Duodenal mucosa (tissue), 2 donors: Measurements from ENCODE around the gene DCAF5.

Source experiments
- H3K27ac ChIP-seq: one replicate; pipeline ENCODE4 v1.7.0; 2013; ENCODE audit warnings: low read depth, low read length
- H3K27me3 ChIP-seq, 2 donors: one replicate each; pipeline ENCODE4 v1.7.0; 2013; ENCODE audit warnings: low read length in 2 of 2, control low read depth in 1 of 2; ENCODE audit not compliant: insufficient read depth in 2 of 2, control insufficient read depth in 1 of 2
- H3K36me3 ChIP-seq, 2 donors: one replicate each; pipeline ENCODE4 v1.7.0; 2013; ENCODE audit warnings: low read length in 2 of 2, control low read depth in 1 of 2; ENCODE audit not compliant: insufficient read depth in 2 of 2, control insufficient read depth in 1 of 2
- H3K4me1 ChIP-seq, 2 donors: one replicate each; pipeline ENCODE4 v1.7.0; 2013; ENCODE audit warnings: low read length in 2 of 2, control low read depth in 1 of 2; ENCODE audit not compliant: insufficient read depth in 2 of 2, control insufficient read depth in 1 of 2
- H3K4me3 ChIP-seq, 2 donors: one replicate each; pipeline ENCODE4 v1.7.0; 2013; ENCODE audit warnings: low read length in 2 of 2, low read depth in 1 of 2
- H3K9ac ChIP-seq, 2 donors: one replicate each; pipeline ENCODE4 v1.7.0; 2013; ENCODE audit warnings: low read length in 2 of 2, low read depth in 1 of 2
- H3K9me3 ChIP-seq, 2 donors: one replicate each; pipeline ENCODE4 v1.7.0; 2013; ENCODE audit warnings: low read length in 2 of 2, control low read depth in 1 of 2; ENCODE audit not compliant: control insufficient read depth in 1 of 2

Gene DCAF5

DNA sequence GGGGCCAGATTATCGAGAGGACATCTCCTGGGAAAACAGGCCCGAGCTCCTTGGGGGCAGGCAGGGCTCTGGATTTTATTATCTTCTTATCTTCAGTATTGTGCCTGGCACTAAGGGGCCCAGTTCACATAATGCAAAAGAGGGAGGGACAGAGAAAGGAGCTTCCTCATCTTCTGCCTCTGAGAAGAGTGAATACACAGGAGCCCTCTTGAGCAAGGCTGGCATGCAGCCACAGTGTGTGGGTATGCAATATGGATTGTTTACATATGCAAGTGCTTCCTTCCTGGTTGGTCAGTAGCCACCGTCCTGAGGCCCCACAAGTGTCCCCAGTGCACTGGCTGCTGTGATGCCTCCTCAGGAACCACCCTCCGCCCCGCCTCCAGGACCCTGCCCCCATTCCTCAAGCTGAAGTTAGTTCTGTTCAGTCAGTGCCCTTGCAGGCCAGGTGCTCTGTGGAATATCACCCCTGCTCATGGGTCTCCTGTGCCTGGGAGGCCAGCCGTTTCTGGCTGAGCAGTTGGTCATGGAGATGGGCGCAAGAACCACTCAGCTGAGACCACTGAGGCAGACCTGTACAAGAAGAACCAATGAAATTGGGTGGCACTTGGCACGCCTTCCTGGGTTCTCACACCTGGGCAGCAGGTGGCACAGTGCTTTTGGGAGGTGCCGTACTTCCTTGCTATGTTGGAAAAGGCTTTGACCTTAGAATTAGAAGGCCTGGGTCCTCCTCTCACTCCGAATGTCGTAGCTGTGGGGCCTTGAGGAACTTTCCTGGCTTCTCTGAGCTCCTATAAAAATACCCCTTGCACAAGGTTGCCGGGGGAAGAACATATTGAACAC lies 138.8 kb downstream of the DCAF5 start:
- H3K27me3 ChIP-seq = no peaks in the 10 kb centered on the region
- peaks cover 6 to 13% of the 10 kb centered on the region in 2 donors for H3K4me1 ChIP-seq
- no peaks in the 10 kb centered on the region for H3K9me3 ChIP-seq
- H3K27ac ChIP-seq = no peak overlapping the region
- no peak overlapping the region for H3K4me3 ChIP-seq
- H3K36me3 ChIP-seq = no peaks in the 10 kb centered on the region
- no peak overlapping the region for H3K9ac ChIP-seq

DNA sequence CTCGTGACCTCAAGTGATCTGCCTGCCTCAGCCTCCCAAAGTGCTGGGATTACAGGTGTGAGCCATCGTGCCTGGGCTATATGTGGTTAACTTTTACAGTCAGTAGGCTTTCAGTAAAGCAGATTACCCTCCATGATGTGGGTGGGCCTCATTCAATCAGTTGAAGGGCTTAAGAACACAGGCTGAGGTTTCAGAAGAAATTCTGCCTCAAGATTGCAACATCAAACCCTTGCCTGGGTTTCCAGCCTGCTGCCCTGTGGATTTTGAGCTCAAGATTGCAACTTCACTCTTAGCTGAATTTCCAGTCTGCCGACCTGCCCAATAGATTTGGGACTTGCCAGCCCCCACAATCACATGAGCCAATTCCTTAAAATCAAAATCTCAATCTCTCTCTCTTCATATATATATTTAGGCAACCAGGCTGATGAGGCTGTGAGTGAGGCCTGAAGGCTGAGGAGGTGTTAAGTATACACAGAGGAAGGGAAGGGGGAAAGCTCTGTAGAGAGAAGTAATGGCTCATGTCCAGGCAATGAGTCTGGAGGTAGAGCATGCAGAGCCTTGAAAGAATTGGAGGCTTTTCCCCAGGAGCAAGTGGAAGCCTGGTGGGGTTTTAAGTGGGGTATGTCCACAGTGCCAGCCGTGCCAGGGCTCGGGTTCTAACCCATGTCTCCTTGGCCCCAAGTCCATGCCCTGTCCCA lies 140.5 kb downstream of the DCAF5 start:
- no peaks in the 10 kb centered on the region for H3K9me3 ChIP-seq
- peaks cover 6 to 13% of the 10 kb centered on the region in 2 donors for H3K4me1 ChIP-seq
- no peak overlapping the region for H3K27ac ChIP-seq
- no peaks in the 10 kb centered on the region for H3K36me3 ChIP-seq
- no peak overlapping the region for H3K9ac ChIP-seq
- H3K27me3 ChIP-seq = no peaks in the 10 kb centered on the region
- no peak overlapping the region for H3K4me3 ChIP-seq

DNA sequence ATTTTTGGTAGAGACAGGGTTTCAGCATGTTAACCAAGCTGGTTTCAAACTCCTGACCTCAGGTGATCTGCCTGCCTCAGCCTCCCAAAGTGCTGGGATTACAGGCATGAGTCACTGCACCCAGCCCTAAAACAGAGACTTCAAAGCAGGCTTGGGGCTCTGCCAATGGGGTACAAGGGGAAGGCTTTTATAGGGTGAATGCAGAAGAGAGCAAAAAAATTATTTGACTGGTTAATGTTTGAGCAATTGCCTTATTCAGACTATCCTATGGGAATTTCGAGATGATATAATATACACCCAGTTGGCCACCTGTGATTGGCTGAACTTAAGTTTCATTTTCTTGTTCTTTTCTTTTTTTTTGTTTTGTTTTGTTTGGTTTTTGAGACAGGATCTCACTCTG lies 142.3 kb downstream of the DCAF5 start:
- H3K36me3 ChIP-seq = no peaks in the 10 kb centered on the region
- H3K27ac ChIP-seq = no peak overlapping the region
- H3K4me3 ChIP-seq = no peak overlapping the region
- H3K4me1 ChIP-seq = peaks cover 6 to 13% of the 10 kb centered on the region in 2 donors
- no peaks in the 10 kb centered on the region for H3K27me3 ChIP-seq
- H3K9ac ChIP-seq = no peak overlapping the region
- H3K9me3 ChIP-seq = no peaks in the 10 kb centered on the region

DNA sequence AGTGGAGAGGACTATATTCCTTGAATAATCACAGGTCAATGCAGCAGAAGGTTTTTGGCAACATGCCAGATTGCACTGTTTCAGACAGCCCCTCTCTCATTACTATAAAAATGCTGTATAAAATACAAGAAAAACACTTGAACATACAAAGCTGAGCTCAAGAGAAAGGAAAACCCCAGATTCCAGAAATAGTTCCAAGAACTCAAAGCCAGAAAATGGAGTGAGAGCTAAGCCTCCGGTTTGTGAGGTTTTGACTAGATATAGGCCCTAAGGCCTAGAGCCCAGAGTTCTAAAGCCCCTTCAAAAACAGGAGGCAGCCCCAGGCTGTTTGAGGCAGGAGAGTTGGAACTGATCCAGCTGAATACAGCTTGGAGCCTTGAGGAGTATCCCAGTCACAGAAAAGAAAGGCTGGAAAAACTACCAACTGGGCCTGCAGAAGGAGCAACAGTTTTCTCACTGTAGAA lies 144.5 kb downstream of the DCAF5 start:
- Histone ChIP-seq H3K9me3 (no peaks in the 10 kb centered on the region), H3K4me3 (no peak overlapping the region), H3K27me3 (no peaks in the 10 kb centered on the region), H3K9ac (no peak overlapping the region), H3K4me1 (no peaks in the 10 kb centered on the region), H3K36me3 (no peaks in the 10 kb centered on the region), H3K27ac (no peak overlapping the region)

DNA sequence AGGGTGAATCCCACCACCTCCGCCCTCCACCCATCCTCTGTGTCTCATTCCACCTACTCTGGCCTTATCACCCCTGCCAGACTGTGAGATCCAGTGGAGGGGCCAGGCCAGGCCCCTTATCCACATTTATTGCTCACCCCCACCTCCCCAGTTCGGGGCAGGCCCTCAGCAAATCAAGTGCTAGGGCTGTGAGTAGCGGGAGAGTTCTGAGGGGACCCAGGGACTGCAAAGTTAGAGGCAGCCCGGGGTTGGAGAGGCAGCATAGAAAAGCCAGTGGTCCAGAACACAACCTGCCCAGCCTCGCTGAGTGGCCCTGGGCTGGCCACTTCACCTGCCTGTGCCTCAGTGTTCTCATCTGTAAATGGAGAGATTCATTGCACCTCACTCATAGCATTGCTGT lies 146.6 kb downstream of the DCAF5 start:
- Histone ChIP-seq H3K27me3 (no peaks in the 10 kb centered on the region), H3K4me3 (no peak overlapping the region), H3K36me3 (no peaks in the 10 kb centered on the region), H3K9ac (no peak overlapping the region), H3K4me1 (no peaks in the 10 kb centered on the region), H3K27ac (no peak overlapping the region), H3K9me3 (no peaks in the 10 kb centered on the region)

DNA sequence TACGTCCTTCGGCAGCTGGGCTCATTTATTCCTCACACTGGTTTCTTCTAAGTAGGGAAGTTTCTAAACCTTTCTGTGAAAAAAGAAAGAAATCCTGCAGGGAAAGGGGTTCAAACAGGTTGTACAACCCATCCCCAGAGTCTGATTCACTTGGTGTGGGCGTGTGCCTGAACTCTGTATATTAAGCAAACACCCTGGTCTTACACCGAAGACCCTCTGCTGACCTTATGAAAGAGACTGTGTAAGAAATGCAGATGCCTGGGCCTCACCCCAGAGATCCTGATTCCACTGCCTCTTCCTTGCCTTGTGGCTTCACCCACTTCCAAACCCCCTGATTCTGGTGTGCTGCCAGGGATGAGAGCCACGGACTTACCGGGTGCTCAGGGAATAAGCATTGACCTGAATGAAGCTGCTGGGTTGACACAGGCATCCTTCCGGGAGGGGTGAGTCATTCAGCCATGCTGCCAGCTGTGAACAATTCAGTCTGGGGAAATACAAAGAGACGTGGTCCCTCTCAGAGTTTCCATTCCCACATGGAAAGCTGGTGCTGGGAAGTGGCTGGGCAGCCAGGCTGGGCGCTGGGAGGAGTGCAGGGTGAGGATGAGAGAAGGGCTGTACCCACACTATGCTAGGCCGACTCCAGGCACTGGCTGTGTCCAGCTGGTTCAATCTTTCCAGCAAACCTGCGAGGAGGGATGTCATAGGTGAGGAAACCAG lies 147.3 kb downstream of the DCAF5 start:
- H3K27me3 ChIP-seq = no peaks in the 10 kb centered on the region
- no peak overlapping the region for H3K27ac ChIP-seq
- H3K4me1 ChIP-seq = no peaks in the 10 kb centered on the region
- no peaks in the 10 kb centered on the region for H3K36me3 ChIP-seq
- no peak overlapping the region for H3K9ac ChIP-seq
- H3K4me3 ChIP-seq = no peak overlapping the region
- H3K9me3 ChIP-seq = no peaks in the 10 kb centered on the region

DNA sequence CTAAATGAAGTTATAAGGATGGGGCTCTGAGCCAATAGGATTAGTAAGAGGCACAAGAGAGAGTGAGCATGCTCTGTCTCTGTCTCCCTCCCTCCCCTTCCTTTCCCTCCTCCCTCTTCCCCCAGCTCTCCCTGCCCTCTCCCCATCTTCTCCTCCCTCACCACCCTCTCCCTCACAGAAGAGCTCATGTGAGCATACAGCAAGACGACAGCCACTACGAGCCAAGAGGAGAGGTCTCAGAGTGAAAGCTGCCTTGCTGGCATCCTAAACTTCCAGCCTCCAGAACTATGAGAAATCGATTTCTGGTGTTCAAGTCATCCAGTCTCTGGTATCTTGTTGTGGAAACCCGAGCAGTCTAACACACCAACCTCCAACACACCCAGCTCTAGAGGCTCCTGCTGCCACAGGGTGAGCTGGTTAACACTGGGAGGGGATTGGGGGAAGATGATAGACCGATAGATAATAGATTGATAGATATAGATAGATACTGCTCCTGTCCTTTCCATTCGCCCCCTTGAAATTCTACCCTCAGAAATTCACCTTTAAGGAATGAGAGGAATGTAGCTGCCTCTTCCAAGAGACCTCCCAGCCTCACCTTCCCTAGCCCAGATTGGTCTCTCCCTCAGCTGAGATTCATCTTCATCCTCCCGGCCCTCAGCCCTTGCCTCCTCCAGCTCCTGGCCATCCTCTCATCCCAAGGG lies 148.0 kb downstream of the DCAF5 start:
- H3K4me1 ChIP-seq = no peaks in the 10 kb centered on the region
- no peaks in the 10 kb centered on the region for H3K27me3 ChIP-seq
- H3K27ac ChIP-seq = no peak overlapping the region
- no peak overlapping the region for H3K9ac ChIP-seq
- no peaks in the 10 kb centered on the region for H3K9me3 ChIP-seq
- no peaks in the 10 kb centered on the region for H3K36me3 ChIP-seq
- H3K4me3 ChIP-seq = no peak overlapping the region

DNA sequence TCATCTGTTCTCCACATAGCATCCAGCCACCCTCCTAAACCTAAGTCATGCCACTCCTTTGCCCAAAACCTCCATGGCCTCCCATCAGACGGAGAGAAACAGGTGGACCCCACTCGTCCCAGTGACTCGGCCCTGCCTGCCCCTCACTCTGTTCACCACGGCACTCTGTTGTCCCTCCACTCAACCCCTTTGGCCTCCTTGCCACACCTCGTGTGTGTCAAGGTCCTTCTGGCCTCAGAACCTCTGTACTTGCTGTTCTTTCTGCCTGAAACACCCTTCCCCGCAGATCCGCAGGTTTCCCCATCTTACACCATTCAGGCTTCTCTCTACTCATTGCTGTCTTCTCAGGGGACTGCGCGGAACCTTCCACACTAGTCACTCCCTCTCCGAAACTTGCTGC lies 149.3 kb downstream of the DCAF5 start:
- H3K4me1 ChIP-seq = no peaks in the 10 kb centered on the region
- H3K4me3 ChIP-seq = no peak overlapping the region
- no peaks in the 10 kb centered on the region for H3K36me3 ChIP-seq
- H3K27ac ChIP-seq = no peak overlapping the region
- H3K27me3 ChIP-seq = no peaks in the 10 kb centered on the region
- no peak overlapping the region for H3K9ac ChIP-seq
- H3K9me3 ChIP-seq = no peaks in the 10 kb centered on the region

DNA sequence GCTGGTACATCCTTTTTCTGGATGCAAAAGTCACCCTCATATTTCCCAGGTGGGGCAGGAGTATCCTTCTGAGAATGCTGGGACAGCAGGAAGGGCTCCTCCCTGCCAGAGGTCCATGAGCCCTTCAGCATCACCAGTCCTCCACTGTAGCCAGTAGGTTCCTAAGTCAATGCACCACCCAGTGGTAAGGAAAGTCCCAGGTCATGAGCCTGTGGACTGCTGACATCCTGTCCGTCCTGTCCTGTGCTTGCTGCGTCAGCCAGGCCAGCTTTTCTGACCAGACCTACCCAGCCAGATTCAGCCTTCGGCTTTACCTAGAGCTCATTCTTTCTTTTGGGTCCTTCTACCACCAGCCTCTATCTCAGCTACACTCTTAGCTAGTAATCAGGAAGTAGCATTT lies 150.8 kb downstream of the DCAF5 start:
- Histone ChIP-seq H3K4me3 (no peak overlapping the region), H3K36me3 (no peaks in the 10 kb centered on the region), H3K9me3 (no peaks in the 10 kb centered on the region), H3K9ac (no peak overlapping the region), H3K27ac (no peak overlapping the region), H3K27me3 (no peaks in the 10 kb centered on the region), H3K4me1 (no peaks in the 10 kb centered on the region)
